Measurements from ENCODE around the gene GAB1. TPM values are rescaled to one million over a fixed set of nuclear protein-coding genes. Genes with fewer than 3 reads are reported as not detected.

Gene GAB1
- total and polyA plus RNA-seq, 2 of the 13 experiments (the other 11 are each of a cell fraction or from before 2014, with no cell fraction given): 8.7 to 14.7 TPM

GRCh38 chr4:143513314-143514168 lies 176.9 kb downstream of the GAB1 start, which contains the start of gene SMARCA5 (continued):
- TF ChIP-seq SOX6 (IDR thresholded peaks at IDR 0.05) (no peak), SOX6 (CRISPR knock-in tag; IDR thresholded peaks at IDR 0.05) (peak; percentile 38; the same call in 1 of the 2 replicates), MTA1 (CRISPR knock-in tag; IDR thresholded peaks at IDR 0.05; ENCODE audit: borderline replicate concordance) (0 out of 2 replicates have a peak, but pooled peaks have one; percentile 31), ZFP1 (CRISPR knock-in tag; IDR thresholded peaks at IDR 0.05) (no peak), ZFP82 (CRISPR knock-in tag; IDR thresholded peaks at IDR 0.05; ENCODE audit: borderline replicate concordance) (peak; percentile 91; the same call in 1 of the 2 replicates), EP300 (IDR thresholded peaks at IDR 0.05; ENCODE audit: low read depth in 2 of 2, low read length in 2 of 2) (no peak), EP300 (CRISPR knock-in tag; IDR thresholded peaks at IDR 0.05; ENCODE audit: borderline replicate concordance) (no peak), SETDB1 (CRISPR knock-in tag; IDR thresholded peaks at IDR 0.05; ENCODE audit: borderline replicate concordance) (no peak), STAG1 (CRISPR knock-in tag; IDR thresholded peaks at IDR 0.05) (0 out of 2 replicates have a peak, but pooled peaks have one; percentile 3), PLSCR1 (CRISPR knock-in tag; IDR thresholded peaks at IDR 0.05; ENCODE audit: borderline replicate concordance) (no peak), HBP1 (CRISPR knock-in tag; IDR thresholded peaks at IDR 0.05; ENCODE audit: low read depth) (no peak), SKIL (CRISPR knock-in tag; IDR thresholded peaks at IDR 0.05; ENCODE audit: borderline replicate concordance) (no peak), KAT8 (CRISPR knock-in tag; IDR thresholded peaks at IDR 0.05) (peak; percentile 3; the same call in 1 of the 2 replicates), ZNF781 (CRISPR knock-in tag; IDR thresholded peaks at IDR 0.05; ENCODE audit: borderline replicate concordance, not compliant biosample characterization) (peak; percentile 70), ZNF670 (CRISPR knock-in tag; IDR thresholded peaks at IDR 0.05; ENCODE audit: borderline replicate concordance) (peak; percentile 94), TFDP2 (CRISPR knock-in tag; IDR thresholded peaks at IDR 0.05) (no peak; the same call in 1 of the 2 replicates), ELK4 (CRISPR knock-in tag; IDR thresholded peaks at IDR 0.05; ENCODE audit: borderline replicate concordance) (no peak), NFYC (CRISPR knock-in tag; IDR thresholded peaks at IDR 0.05) (no peak; the same call in 1 of the 2 replicates), ZNF253 (CRISPR knock-in tag; IDR thresholded peaks at IDR 0.05; ENCODE audit: borderline replicate concordance) (no peak), SP2 (CRISPR knock-in tag; IDR thresholded peaks at IDR 0.05) (peak; percentile 52; the same call in 1 of the 2 replicates), YEATS2 (CRISPR knock-in tag; IDR thresholded peaks at IDR 0.05; ENCODE audit: borderline replicate concordance) (peak; percentile 85), KLF11 (CRISPR knock-in tag; IDR thresholded peaks at IDR 0.05) (no peak), MED1 (CRISPR knock-in tag; IDR thresholded peaks at IDR 0.05) (no peak)
